ENCODE results near the gene CLK2.

The CLK2 gene

DNA sequence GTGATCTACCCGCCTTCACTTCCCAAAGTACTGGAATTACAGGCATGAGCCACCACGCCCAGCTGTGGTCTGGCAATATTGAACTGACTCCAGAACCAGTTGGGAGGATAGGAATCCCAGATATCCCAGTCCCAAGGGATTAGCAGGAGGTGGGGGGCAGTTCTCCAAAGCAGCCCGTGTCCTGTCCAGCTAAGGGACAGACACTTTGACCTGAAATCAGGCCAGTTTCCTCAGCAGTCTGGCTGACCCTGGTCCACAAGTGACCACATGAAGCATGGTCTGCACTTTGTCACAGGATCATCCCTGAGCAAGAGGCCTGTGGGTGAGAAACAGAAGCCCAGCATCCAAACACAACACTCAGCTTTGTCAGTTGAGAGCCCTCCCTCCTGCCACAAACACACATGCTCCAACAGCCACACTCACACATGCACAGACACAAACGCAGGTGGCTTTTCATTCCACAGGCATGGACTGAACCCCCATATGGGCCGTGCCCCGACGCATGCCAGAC is 32.6 kb upstream of the CLK2 start:
- Histone ChIP-seq H3K4me2 (ENCODE audit: low read depth, low read length) (no peak overlapping the region), H3K36me3 (replicated peaks; ENCODE audit: insufficient read depth, low read length) (no peaks in the 10 kb centered on the region), H3K4me3 (ENCODE audit: low read length) (no peak overlapping the region), H3F3A (ENCODE audit: insufficient read depth, low read length) (peaks cover 9% of the 10 kb centered on the region), H3K4me1 (ENCODE audit: low read length) (peaks cover 3% of the 10 kb centered on the region; the same call in 1 of the 2 replicates), H4K20me1 (ENCODE audit: insufficient read depth, low read length) (no peaks in the 10 kb centered on the region), H3K27ac (ENCODE audit: low read length) (no peak overlapping the region), H3K79me2 (ENCODE audit: low read length) (peaks cover 23% of the 10 kb centered on the region), H2AFZ (ENCODE audit: low read length) (no peak overlapping the region), H3K27me3 (replicated peaks; ENCODE audit: insufficient read depth, low read length) (no peaks in the 10 kb centered on the region), H3K9me2 (replicated peaks; ENCODE audit: insufficient read depth, low read length) (no peaks in the 10 kb centered on the region), H3K9me3 (replicated peaks; ENCODE audit: insufficient read depth, low read length) (no peaks in the 10 kb centered on the region), H3K9ac (ENCODE audit: low read length) (no peak overlapping the region)
- no peak for TF ChIP-seq EZH2phosphoT487 (IDR thresholded peaks at IDR 0.05; ENCODE audit: low read length)
- TF ChIP-seq EZH2 (optimal IDR thresholded peaks at IDR 0.05; ENCODE audit: low read depth, low read length), result no peak
- TF ChIP-seq, protein P1, sequence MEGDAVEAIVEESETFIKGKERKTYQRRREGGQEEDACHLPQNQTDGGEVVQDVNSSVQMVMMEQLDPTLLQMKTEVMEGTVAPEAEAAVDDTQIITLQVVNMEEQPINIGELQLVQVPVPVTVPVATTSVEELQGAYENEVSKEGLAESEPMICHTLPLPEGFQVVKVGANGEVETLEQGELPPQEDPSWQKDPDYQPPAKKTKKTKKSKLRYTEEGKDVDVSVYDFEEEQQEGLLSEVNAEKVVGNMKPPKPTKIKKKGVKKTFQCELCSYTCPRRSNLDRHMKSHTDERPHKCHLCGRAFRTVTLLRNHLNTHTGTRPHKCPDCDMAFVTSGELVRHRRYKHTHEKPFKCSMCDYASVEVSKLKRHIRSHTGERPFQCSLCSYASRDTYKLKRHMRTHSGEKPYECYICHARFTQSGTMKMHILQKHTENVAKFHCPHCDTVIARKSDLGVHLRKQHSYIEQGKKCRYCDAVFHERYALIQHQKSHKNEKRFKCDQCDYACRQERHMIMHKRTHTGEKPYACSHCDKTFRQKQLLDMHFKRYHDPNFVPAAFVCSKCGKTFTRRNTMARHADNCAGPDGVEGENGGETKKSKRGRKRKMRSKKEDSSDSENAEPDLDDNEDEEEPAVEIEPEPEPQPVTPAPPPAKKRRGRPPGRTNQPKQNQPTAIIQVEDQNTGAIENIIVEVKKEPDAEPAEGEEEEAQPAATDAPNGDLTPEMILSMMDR (IDR thresholded peaks at IDR 0.05; ENCODE audit: low read length), result no peak
- DNase-seq, result no peak

GRCh38 chr1:155304558-155305063 is 31.3 kb upstream of the CLK2 start:
- H3K36me3 ChIP-seq (replicated peaks; ENCODE audit: insufficient read depth, low read length), result no peaks in the 10 kb centered on the region
- no peaks in the 10 kb centered on the region for H3K9me2 ChIP-seq (replicated peaks; ENCODE audit: insufficient read depth, low read length)
- H3K27me3 ChIP-seq (replicated peaks; ENCODE audit: insufficient read depth, low read length), result no peaks in the 10 kb centered on the region
- DNase-seq, result no peak
- no peak overlapping the region for H3K27ac ChIP-seq (ENCODE audit: low read length)
- no peak overlapping the region for H2AFZ ChIP-seq (ENCODE audit: low read length)
- H3K9ac ChIP-seq (ENCODE audit: low read length), result no peak overlapping the region
- H4K20me1 ChIP-seq (ENCODE audit: insufficient read depth, low read length), result no peaks in the 10 kb centered on the region
- H3F3A ChIP-seq (ENCODE audit: insufficient read depth, low read length), result peaks cover 9% of the 10 kb centered on the region
- no peak overlapping the region for H3K4me3 ChIP-seq (ENCODE audit: low read length)
- H3K4me1 ChIP-seq (ENCODE audit: low read length), result no peaks in the 10 kb centered on the region
- H3K9me3 ChIP-seq (replicated peaks; ENCODE audit: insufficient read depth, low read length), result no peaks in the 10 kb centered on the region
- H3K79me2 ChIP-seq (ENCODE audit: low read length), result peaks cover 10% of the 10 kb centered on the region
- H3K4me2 ChIP-seq (ENCODE audit: low read depth, low read length), result no peak overlapping the region
- TF ChIP-seq EZH2phosphoT487 (IDR thresholded peaks at IDR 0.05; ENCODE audit: low read length) (no peak), EZH2 (optimal IDR thresholded peaks at IDR 0.05; ENCODE audit: low read depth, low read length) (no peak)
- TF ChIP-seq, protein P1 (IDR thresholded peaks at IDR 0.05; ENCODE audit: low read length), result no peak

DNA sequence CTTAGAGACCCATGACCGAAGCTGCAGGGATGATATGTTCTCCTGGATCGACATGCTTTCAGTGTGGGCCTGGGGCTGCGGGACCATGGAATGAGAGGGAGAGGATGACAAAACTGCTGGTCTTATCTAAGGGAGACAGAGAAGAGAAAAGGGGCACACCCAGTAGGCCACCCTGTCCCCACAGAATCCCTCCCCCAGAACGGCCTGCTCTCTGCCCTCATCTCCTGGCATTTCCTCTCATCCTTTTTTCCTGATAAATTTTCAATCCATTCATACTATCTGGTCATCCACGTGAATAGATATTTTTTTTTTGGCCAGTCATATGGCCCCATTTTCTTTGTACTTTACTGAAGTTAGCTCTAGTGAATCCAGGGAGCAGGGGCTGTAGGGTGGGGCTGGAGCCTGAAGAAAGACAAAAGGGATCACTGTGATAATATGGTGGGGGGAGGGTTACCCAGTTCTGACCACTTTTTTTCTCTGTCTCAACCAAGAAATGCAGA is 28.1 kb upstream of the CLK2 start, which contains the start of gene PKLR:
TSS of gene PKLR (minus strand) at position 97 of the 500 bp plus-strand sequence. CDS start at position 54, 43 bp downstream.
- Histone ChIP-seq H2AFZ (ENCODE audit: low read length) (no peak within 1 kb of the TSS), H3K27me3 (replicated peaks; ENCODE audit: insufficient read depth, low read length) (no peaks in the 10 kb centered on the region), H3K4me3 (ENCODE audit: low read length) (no peak within 1 kb of the TSS), H3K4me2 (ENCODE audit: low read depth, low read length) (no peak within 1 kb of the TSS), H3F3A (ENCODE audit: insufficient read depth, low read length) (peaks cover 13% of the 10 kb centered on the region), H3K4me1 (ENCODE audit: low read length) (peaks cover 15% of the 10 kb centered on the region), H3K9ac (ENCODE audit: low read length) (no peak within 1 kb of the TSS), H3K9me2 (replicated peaks; ENCODE audit: insufficient read depth, low read length) (no peaks in the 10 kb centered on the region), H4K20me1 (ENCODE audit: insufficient read depth, low read length) (no peaks in the 10 kb centered on the region), H3K79me2 (ENCODE audit: low read length) (no peaks in the 10 kb centered on the region), H3K27ac (ENCODE audit: low read length) (no peak within 1 kb of the TSS), H3K9me3 (replicated peaks; ENCODE audit: insufficient read depth, low read length) (no peaks in the 10 kb centered on the region), H3K36me3 (replicated peaks; ENCODE audit: insufficient read depth, low read length) (no peaks in the 10 kb centered on the region)
- DNase-seq, result no peak
- TF ChIP-seq EZH2 (optimal IDR thresholded peaks at IDR 0.05; ENCODE audit: low read depth, low read length), result no peak
- TF ChIP-seq EZH2phosphoT487 (IDR thresholded peaks at IDR 0.05; ENCODE audit: low read length), result no peak
- TF ChIP-seq, protein P1 (IDR thresholded peaks at IDR 0.05; ENCODE audit: low read length), result no peak

All from MM.1S (cell line).